ENCODE results near the gene DLGAP1. TPM values are rescaled to one million over a fixed set of nuclear protein-coding genes. Genes with fewer than 3 reads are reported as not detected.

Gene DLGAP1
- total RNA-seq, 1 donor from 2014 or later: 3.7 TPM

DNA sequence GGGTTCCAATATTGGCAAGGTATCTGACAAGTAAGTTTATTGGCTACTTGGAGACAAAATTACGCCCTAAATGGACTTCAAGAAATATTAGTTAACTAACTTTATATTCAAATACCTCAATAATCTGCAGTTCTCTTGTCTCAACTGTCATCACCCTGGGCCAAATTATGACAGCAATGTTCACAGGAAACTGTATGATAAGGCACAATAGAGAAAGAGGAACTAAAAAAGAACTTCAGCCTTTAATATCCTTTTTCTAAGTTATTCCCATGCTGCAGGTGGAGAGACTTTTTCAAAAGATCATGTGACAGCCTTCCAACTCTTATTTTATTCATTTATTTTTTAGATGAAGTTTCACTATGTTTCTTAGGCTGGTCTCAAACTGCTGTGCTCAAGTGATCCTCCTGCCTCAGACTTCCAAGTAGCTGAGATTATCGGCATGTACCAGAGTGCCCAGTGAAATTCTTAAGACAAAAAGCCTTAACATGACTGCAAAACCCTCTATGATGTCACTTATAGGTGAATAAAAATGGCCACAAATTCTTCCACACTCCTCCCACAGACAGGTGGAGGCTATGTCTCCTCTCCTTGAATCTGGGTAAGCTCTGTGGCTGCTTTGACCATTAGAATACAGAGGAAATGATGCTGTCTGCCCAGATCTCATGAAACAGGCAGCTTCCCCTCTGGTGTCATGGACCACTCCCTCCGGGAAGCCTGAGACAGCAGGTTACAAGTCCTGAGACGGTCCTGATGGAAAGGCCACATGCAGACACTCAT is 794.2 kb downstream of the DLGAP1 start:
- H3K27ac Mint-ChIP-seq: no peak overlapping the region
- TF ChIP-seq, protein P1, sequence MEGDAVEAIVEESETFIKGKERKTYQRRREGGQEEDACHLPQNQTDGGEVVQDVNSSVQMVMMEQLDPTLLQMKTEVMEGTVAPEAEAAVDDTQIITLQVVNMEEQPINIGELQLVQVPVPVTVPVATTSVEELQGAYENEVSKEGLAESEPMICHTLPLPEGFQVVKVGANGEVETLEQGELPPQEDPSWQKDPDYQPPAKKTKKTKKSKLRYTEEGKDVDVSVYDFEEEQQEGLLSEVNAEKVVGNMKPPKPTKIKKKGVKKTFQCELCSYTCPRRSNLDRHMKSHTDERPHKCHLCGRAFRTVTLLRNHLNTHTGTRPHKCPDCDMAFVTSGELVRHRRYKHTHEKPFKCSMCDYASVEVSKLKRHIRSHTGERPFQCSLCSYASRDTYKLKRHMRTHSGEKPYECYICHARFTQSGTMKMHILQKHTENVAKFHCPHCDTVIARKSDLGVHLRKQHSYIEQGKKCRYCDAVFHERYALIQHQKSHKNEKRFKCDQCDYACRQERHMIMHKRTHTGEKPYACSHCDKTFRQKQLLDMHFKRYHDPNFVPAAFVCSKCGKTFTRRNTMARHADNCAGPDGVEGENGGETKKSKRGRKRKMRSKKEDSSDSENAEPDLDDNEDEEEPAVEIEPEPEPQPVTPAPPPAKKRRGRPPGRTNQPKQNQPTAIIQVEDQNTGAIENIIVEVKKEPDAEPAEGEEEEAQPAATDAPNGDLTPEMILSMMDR (conservative IDR thresholded peaks at IDR 0.05): no peak
- no peak for DNase-seq (ENCODE audit: extremely low spot score, unreplicated experiment)

DNA sequence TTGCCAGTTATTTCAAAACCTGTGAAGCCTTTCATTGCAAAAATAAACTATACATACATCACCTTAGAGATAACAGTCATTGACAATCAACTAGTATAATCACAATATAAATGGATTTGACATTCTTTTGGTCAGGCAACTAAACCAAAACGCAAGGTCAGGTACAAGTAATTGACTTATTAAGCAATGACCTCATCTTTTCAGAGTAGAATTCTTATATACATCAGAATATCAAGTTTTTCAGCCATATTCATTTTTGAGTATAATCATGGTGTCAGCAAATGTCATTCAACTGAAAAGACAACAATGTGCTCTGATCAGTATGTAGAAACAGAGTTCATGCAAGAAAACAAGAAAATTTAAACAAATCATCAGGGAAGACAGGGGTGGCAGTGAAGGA is 796.6 kb downstream of the DLGAP1 start:
- no peak overlapping the region for H3K27ac Mint-ChIP-seq

More for the DNA sequence above, 794.2 kb downstream of the DLGAP1 start:
- peaks cover 18% of the 10 kb centered on the region for H3K4me1 Mint-ChIP-seq (ENCODE audit: unreplicated experiment)
- H3K4me3 Mint-ChIP-seq: no peak overlapping the region
- H3K9me3 Mint-ChIP-seq: no peaks in the 10 kb centered on the region
- no peaks in the 10 kb centered on the region for H3K36me3 Mint-ChIP-seq
- H3K27me3 Mint-ChIP-seq: no peaks in the 10 kb centered on the region

DNA sequence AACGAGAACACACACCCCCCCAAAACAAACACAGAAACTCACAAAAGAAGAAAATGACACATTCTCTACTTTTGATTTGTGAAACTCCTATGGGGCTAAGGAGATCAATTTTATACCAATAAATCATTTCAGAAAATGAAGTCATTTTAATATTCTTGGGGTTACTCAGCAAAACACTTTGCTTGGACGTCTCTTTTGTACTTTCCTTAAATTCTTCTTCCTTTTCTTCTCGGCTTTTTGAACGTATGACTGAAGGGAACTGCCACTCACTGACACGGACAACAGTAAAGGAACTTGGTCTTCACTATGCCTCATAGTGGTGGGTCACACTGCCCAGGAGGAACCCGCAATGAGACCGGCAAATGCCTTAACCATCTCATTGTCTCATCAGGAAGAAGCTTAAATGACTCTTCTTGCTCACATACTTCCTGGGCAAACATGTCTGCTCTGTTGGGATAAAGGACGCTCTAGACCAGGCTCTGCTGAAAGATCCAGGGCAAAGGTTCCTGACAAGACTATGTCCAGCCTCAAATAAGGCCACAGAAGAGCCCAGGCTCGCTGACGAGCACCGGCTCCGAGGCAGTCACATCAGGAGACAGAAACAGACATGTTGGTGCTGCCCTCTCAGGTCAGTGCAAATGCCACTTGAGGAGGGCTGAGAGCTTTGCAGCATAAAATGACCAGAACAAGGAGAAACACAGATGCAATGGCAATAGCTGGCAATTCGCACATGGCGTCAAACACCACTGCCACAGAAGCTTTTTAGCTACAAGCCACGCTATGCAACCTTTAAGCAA is 799.7 kb downstream of the DLGAP1 start:
- H3K36me3 Mint-ChIP-seq: no peaks in the 10 kb centered on the region
- H3K4me1 Mint-ChIP-seq (ENCODE audit: unreplicated experiment): peaks cover 28% of the 10 kb centered on the region
- DNase-seq (ENCODE audit: extremely low spot score, unreplicated experiment): no peak
- peak overlapping the region; percentile 46 for H3K27ac Mint-ChIP-seq
- no peaks in the 10 kb centered on the region for H3K9me3 Mint-ChIP-seq
- H3K4me3 Mint-ChIP-seq: no peak overlapping the region
- TF ChIP-seq, protein P1 (conservative IDR thresholded peaks at IDR 0.05): no peak
- no peaks in the 10 kb centered on the region for H3K27me3 Mint-ChIP-seq

More for the DNA sequence above, 796.6 kb downstream of the DLGAP1 start:
- H3K9me3 Mint-ChIP-seq: no peaks in the 10 kb centered on the region
- peaks cover 19% of the 10 kb centered on the region for H3K4me1 Mint-ChIP-seq (ENCODE audit: unreplicated experiment)
- no peak for DNase-seq (ENCODE audit: extremely low spot score, unreplicated experiment)
- H3K36me3 Mint-ChIP-seq: no peaks in the 10 kb centered on the region
- no peaks in the 10 kb centered on the region for H3K27me3 Mint-ChIP-seq
- H3K4me3 Mint-ChIP-seq: no peak overlapping the region
- TF ChIP-seq, protein P1 (conservative IDR thresholded peaks at IDR 0.05): no peak

DNA sequence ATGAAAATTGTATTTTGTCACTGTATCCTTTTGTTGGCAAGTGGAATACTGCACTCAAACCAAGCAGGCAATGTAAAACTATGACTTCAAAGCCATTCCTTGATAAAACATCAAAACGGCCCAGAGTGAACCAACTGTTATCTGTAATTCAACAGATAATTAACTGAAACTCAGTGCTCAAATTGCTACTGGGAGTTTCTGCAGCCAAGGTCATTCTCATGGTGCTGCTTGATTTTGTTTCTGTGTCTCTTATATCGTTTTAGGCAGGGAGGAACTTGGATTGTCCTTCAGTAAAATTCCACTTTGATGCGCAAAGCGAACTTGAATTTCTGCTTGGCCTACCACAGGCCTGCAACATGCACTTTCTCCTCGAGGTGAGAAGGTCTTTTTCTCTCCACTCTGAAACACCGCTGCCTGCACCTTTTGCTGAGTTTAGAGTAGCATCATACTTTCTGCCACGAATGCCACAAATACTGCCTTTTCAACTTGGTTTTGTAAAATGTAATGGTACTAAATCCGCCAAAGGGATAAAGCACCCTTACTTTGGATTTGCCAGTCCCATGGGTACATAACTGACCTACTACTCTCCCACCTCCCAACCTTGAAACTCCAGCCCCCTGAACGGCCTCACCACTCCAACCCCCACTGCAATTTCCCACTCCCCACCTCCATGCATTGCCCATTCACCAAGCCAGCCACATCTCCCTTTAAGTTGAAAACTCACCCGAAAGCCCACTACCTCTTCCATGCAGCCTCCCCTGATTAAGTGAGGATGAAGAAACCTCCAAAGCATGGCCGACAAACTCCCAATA is 800.5 kb downstream of the DLGAP1 start:
- no peaks in the 10 kb centered on the region for H3K9me3 Mint-ChIP-seq
- no peaks in the 10 kb centered on the region for H3K36me3 Mint-ChIP-seq
- TF ChIP-seq, protein P1 (conservative IDR thresholded peaks at IDR 0.05): no peak
- peaks cover 28% of the 10 kb centered on the region for H3K4me1 Mint-ChIP-seq (ENCODE audit: unreplicated experiment)
- no peaks in the 10 kb centered on the region for H3K27me3 Mint-ChIP-seq
- H3K4me3 Mint-ChIP-seq: peak overlapping the region; percentile 53
- H3K27ac Mint-ChIP-seq: peak overlapping the region; percentile 82
- DNase-seq (ENCODE audit: extremely low spot score, unreplicated experiment): no peak

DNA sequence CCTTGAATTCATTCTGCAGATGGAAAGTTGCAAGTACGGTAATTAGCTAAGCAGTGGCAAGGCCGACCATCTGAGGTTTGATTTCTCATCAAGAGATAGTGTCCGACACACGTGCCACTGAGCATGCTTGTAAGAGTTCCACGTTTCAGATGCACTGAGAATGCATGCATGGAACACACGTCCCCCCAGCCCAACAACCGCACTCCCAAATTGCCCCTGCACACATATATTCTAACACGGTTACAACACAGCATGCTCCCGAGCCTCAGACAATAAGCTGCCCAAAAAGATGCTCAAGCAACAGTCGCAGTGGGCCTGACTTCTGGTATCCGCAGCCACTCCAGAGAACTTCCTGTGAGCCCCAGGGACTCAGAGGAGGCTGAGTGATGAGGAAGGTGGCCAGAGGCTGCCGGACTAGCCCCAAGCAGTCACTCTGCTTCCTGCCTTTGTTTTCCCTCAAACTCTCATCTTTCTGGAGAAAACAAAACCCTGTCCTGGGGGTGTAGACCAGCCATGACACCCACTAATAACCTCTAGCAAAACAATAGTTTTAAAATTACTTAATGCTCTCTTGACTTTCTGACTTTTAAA is 801.2 kb downstream of the DLGAP1 start:
- H3K27me3 Mint-ChIP-seq: no peaks in the 10 kb centered on the region
- peak overlapping the region; percentile 82 for H3K27ac Mint-ChIP-seq
- H3K4me1 Mint-ChIP-seq (ENCODE audit: unreplicated experiment): peaks cover 35% of the 10 kb centered on the region
- DNase-seq (ENCODE audit: extremely low spot score, unreplicated experiment): no peak
- no peaks in the 10 kb centered on the region for H3K36me3 Mint-ChIP-seq
- H3K9me3 Mint-ChIP-seq: no peaks in the 10 kb centered on the region
- H3K4me3 Mint-ChIP-seq: peak overlapping the region; percentile 53
- TF ChIP-seq, protein P1 (conservative IDR thresholded peaks at IDR 0.05): no peak

Data from type B pancreatic cell (in vitro differentiated cells).